WTC11 (cell line): ENCODE results near the gene KLHL29. TPM values are rescaled to one million over a fixed set of nuclear protein-coding genes. Genes with fewer than 3 reads are reported as not detected.

Experiments
- ATAC-seq: fragments of 200-7000 bp; cut with Tn5 transposase; 2 replicates; pipeline ENCODE4 v1.10.0; 2021; ENCODE audit warnings: mild to moderate bottlenecking, moderate library complexity
- CTCF ChIA-PET: fragments of 300-600 bp; sonication (Branson Sonifier 250); formaldehyde crosslinking; loops from one replicate; lab custom pipeline; 2021; ENCODE audit warnings: antibody characterized with exemption; lab: Charles Lee
- POLR2A ChIA-PET: fragments of 350-600 bp; sonication (Branson Sonifier 250); formaldehyde crosslinking; loops from one replicate; lab custom pipeline; 2021; ENCODE audit warnings: antibody characterized with exemption; lab: Charles Lee
- DNase-seq: peaks from one replicate; pipeline ENCODE4 v3.0.0; 2021; ENCODE audit warnings: low spot score
- H3K27ac Mint-ChIP-seq: 2 replicates; pipeline ENCODE4 v1.8.0; 2021; ENCODE audit warnings: mixed read lengths
- H3K27me3 Mint-ChIP-seq: 2 replicates; pipeline ENCODE4 v1.8.0; 2021; ENCODE audit warnings: low read depth, mild to moderate bottlenecking, moderate library complexity, mixed read lengths
- H3K36me3 Mint-ChIP-seq: 2 replicates; pipeline ENCODE4 v1.8.0; 2021; ENCODE audit warnings: mixed read lengths
- H3K4me1 Mint-ChIP-seq: 2 replicates; pipeline ENCODE4 v1.8.0; 2022; ENCODE audit warnings: mixed read lengths
- H3K4me3 Mint-ChIP-seq: 2 replicates; pipeline ENCODE4 v1.8.0; 2021; ENCODE audit warnings: mild to moderate bottlenecking, moderate library complexity, mixed read lengths
- H3K9me3 Mint-ChIP-seq: 2 replicates; pipeline ENCODE4 v1.8.0; 2021; ENCODE audit warnings: mixed read lengths
- ARID4B ChIP-seq: sonication (generic); formaldehyde crosslinking; IDR thresholded peaks from 2 replicates; pipeline ENCODE4 v1.8.0; 2023; ENCODE audit warnings: missing genetic modification reagents, mild to moderate bottlenecking, borderline replicate concordance
- ELF4 ChIP-seq: sonication (generic); formaldehyde crosslinking; IDR thresholded peaks from 2 replicates; pipeline ENCODE4 v1.8.1; 2022; ENCODE audit warnings: low read depth, mild to moderate bottlenecking, moderate library complexity, missing genetic modification reagents
- GRHL2 ChIP-seq: fragments of 250-450 bp; sonication (Bioruptor Pico); IDR thresholded peaks from 2 replicates; pipeline ENCODE4 v1.8.0; 2022; ENCODE audit warnings: mild to moderate bottlenecking, moderate library complexity; ENCODE audit not compliant: insufficient replicate concordance, severe bottlenecking
- HMGXB4 ChIP-seq: sonication (generic); formaldehyde crosslinking; IDR thresholded peaks from 2 replicates; pipeline ENCODE4 v1.8.1; 2023; ENCODE audit warnings: mild to moderate bottlenecking, moderate library complexity, missing genetic modification reagents
- JAZF1 ChIP-seq: fragments of 250-450 bp; sonication (Bioruptor Pico); IDR thresholded peaks from 2 replicates; pipeline ENCODE4 v1.9.0; 2021; ENCODE audit warnings: moderate library complexity, mild to moderate bottlenecking, inconsistent platforms
- MYBL2 ChIP-seq: sonication (generic); formaldehyde crosslinking; IDR thresholded peaks from 2 replicates; pipeline ENCODE4 v1.8.1; 2023; ENCODE audit warnings: mild to moderate bottlenecking, moderate library complexity, missing genetic modification reagents
- SP1 ChIP-seq: sonication (generic); formaldehyde crosslinking; conservative IDR thresholded peaks from 2 replicates; pipeline ENCODE4 v1.8.1; 2022; ENCODE audit warnings: missing genetic modification reagents
- TCF7 ChIP-seq: sonication (generic); formaldehyde crosslinking; IDR thresholded peaks from 2 replicates; pipeline ENCODE4 v1.8.0; 2022; ENCODE audit warnings: mild to moderate bottlenecking, low read depth, missing genetic modification reagents, moderate library complexity
- TEAD4 ChIP-seq: sonication (generic); formaldehyde crosslinking; IDR thresholded peaks from 2 replicates; pipeline ENCODE4 v1.8.0; 2022; ENCODE audit warnings: mild to moderate bottlenecking, missing genetic modification reagents
- TP53 ChIP-seq: sonication (generic); formaldehyde crosslinking; IDR thresholded peaks from 2 replicates; pipeline ENCODE4 v1.8.1; 2023; ENCODE audit warnings: mild to moderate bottlenecking, missing genetic modification reagents
- USF1 ChIP-seq: sonication (generic); formaldehyde crosslinking; IDR thresholded peaks from 2 replicates; pipeline ENCODE4 v1.8.0; 2022; ENCODE audit warnings: mild to moderate bottlenecking, missing genetic modification reagents
- USF2 ChIP-seq: sonication (generic); formaldehyde crosslinking; IDR thresholded peaks from 2 replicates; pipeline ENCODE4 v1.8.1; 2023; ENCODE audit warnings: mild to moderate bottlenecking, missing genetic modification reagents, moderate library complexity
- ZNF121 ChIP-seq: sonication (generic); formaldehyde crosslinking; IDR thresholded peaks from 2 replicates; pipeline ENCODE4 v1.8.0; 2023; ENCODE audit warnings: missing genetic modification reagents
- ZNF317 ChIP-seq: sonication (generic); formaldehyde crosslinking; IDR thresholded peaks from 2 replicates; pipeline ENCODE4 v1.8.1; 2023; ENCODE audit warnings: low read depth, mild to moderate bottlenecking, moderate library complexity, missing genetic modification reagents, borderline replicate concordance
- ZNF425 ChIP-seq: fragments of 250-450 bp; sonication (Bioruptor Pico); conservative IDR thresholded peaks from 2 replicates; pipeline ENCODE4 v1.9.0; 2021; ENCODE audit warnings: mild to moderate bottlenecking
- total RNA-seq: library from RNA; stranded (reverse); gene quantifications from 3 replicates; pipeline ENCODE4 v1.2.3, GENCODE V29; 2021

Gene KLHL29
- total RNA-seq, 1 experiment from 2014 or later, result 7.1 TPM

- TF ChIP-seq HMGXB4 (no peak), JAZF1 (no peak)
These were observed 39.1 kb downstream of the KLHL29 start (continued) for GRCh38 chr2:23423873-23424680.

GRCh38 chr2:23425338-23425871, 40.4 kb downstream of the KLHL29 start:
- CTCF ChIA-PET, result interaction anchor here (1.0 to 2.3 kb wide), 2 partner anchors 9 to 10 kb away, joined by 3 to 9 read pairs; no protein-coding TSS in a partner anchor
- H3K4me3 Mint-ChIP-seq, result no peak overlapping the region
- H3K4me1 Mint-ChIP-seq, result peaks cover 15% of the 10 kb centered on the region
- POLR2A ChIA-PET, result no interaction called here
- H3K36me3 Mint-ChIP-seq, result no peaks in the 10 kb centered on the region
- peak; percentile 73 for ATAC-seq
- H3K27me3 Mint-ChIP-seq, result no peaks in the 10 kb centered on the region
- TF ChIP-seq GRHL2 (CRISPR knock-in tag) (no peak), USF2 (CRISPR knock-in tag) (0 out of 2 replicates have a peak, but pooled peaks have one; percentile 14), USF1 (CRISPR knock-in tag) (peak; percentile 16; the same call in 1 of the 2 replicates)
- H3K9me3 Mint-ChIP-seq, result no peaks in the 10 kb centered on the region
- no peak for DNase-seq
- H3K27ac Mint-ChIP-seq, result no peak overlapping the region

GRCh38 chr2:23425885-23426262, 40.9 kb downstream of the KLHL29 start:
- Mint-ChIP-seq H3K9me3 (no peaks in the 10 kb centered on the region), H3K36me3 (no peaks in the 10 kb centered on the region), H3K4me1 (peaks cover 15% of the 10 kb centered on the region), H3K27ac (no peak overlapping the region; the same call in 1 of the 2 replicates), H3K27me3 (no peaks in the 10 kb centered on the region), H3K4me3 (no peak overlapping the region)
- POLR2A ChIA-PET, result no interaction called here
- TF ChIP-seq MYBL2 (no peak), TEAD4 (CRISPR knock-in tag) (no peak), ZNF425 (CRISPR knock-in tag) (no peak), TCF7 (no peak)
- no peak for ATAC-seq
- CTCF ChIA-PET, result interaction anchor here (1.0 to 2.3 kb wide), 2 partner anchors 10 to 11 kb away, joined by 3 to 9 read pairs; no protein-coding TSS in a partner anchor
- DNase-seq, result no peak

GRCh38 chr2:23426263-23426905, 41.4 kb downstream of the KLHL29 start:
- Mint-ChIP-seq H3K36me3 (no peaks in the 10 kb centered on the region), H3K27ac (no peak overlapping the region), H3K9me3 (no peaks in the 10 kb centered on the region), H3K27me3 (no peaks in the 10 kb centered on the region), H3K4me3 (no peak overlapping the region), H3K4me1 (peaks cover 15% of the 10 kb centered on the region)
- no peak for ATAC-seq
- POLR2A ChIA-PET, result no interaction called here
- no peak for DNase-seq
- CTCF ChIA-PET, result interaction anchor here (2.3 kb wide), 1 partner anchor 11 kb away, joined by 9 read pairs; no protein-coding TSS in a partner anchor
- TF ChIP-seq USF1 (CRISPR knock-in tag) (no peak), ZNF317 (CRISPR knock-in tag) (no peak), ZNF121 (CRISPR knock-in tag) (no peak), ELF4 (CRISPR knock-in tag) (no peak), SP1 (CRISPR knock-in tag) (no peak), USF2 (CRISPR knock-in tag) (no peak), ARID4B (CRISPR knock-in tag) (no peak), TP53 (no peak)
